ENCODE results near the gene SPTSSB. TPM values are rescaled to one million over a fixed set of nuclear protein-coding genes. Genes with fewer than 3 reads are reported as not detected.

The SPTSSB gene
- total and polyA plus RNA-seq, 2 experiments from 2014 or later, result not detected

DNA sequence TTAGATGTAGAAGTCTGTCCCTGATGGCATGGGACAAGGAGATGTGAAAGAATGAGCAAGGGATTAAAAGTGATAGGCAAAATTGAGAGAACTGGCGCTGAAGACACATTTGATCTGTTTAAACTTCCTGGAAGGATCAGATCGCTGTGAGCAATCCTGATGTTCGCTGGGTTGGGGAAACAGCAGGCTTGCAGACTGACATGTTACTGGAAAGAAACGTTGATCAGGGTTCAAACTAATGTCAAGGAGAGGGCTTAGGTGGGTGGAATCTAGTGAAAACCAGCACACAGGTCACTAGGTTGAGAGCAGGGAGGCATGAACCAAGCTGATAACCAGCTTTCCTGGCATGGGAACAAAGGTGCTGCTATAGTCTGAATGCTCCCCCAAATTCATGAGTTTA lies 34.5 kb upstream of the SPTSSB start:
- no peaks in the 10 kb centered on the region for H3K4me1 ChIP-seq (ENCODE audit: insufficient read depth)
- H3K79me2 ChIP-seq (ENCODE audit: insufficient read depth), result no peaks in the 10 kb centered on the region
- no peak overlapping the region for H3K4me3 ChIP-seq
- no peak for TF ChIP-seq EZH2phosphoT487 (IDR thresholded peaks at IDR 0.05; ENCODE audit: insufficient read depth, low read depth)
- TF ChIP-seq EZH2 (IDR thresholded peaks at IDR 0.05; ENCODE audit: insufficient read depth, poor library complexity, severe bottlenecking), result no peak
- H3K9ac ChIP-seq, result no peak overlapping the region
- no peaks in the 10 kb centered on the region for H4K20me1 ChIP-seq (ENCODE audit: insufficient read depth)
- no peaks in the 10 kb centered on the region for H3K9me3 ChIP-seq (ENCODE audit: low read depth)
- H3F3A ChIP-seq (ENCODE audit: insufficient read depth), result no peaks in the 10 kb centered on the region
- no peak for DNase-seq
- no peak overlapping the region for H3K4me2 ChIP-seq (ENCODE audit: unreplicated experiment)
- H3K27me3 ChIP-seq (replicated peaks; ENCODE audit: insufficient read depth), result peaks cover 12% of the 10 kb centered on the region; the same call in 1 of the 2 replicates
- in situ Hi-C loops (cut with MboI), result loop anchor here (25.0 kb wide), 1 partner anchor 444 kb away; no protein-coding TSS in a partner anchor
- no peak overlapping the region for H3K27ac ChIP-seq
- H3K36me3 ChIP-seq (ENCODE audit: low read depth), result no peaks in the 10 kb centered on the region
- WGBS, 2 experiments (ENCODE audit: low coverage in 1 of 2, low lambda C conversion rate in 2 of 2, missing lambda C conversion rate in 2 of 2), result 79 to 81% methylated on average over 4 of the region's 4 CpGs
- H2AFZ ChIP-seq, result no peak overlapping the region
- no peaks in the 10 kb centered on the region for H3K9me2 ChIP-seq (ENCODE audit: insufficient read depth)

DNA sequence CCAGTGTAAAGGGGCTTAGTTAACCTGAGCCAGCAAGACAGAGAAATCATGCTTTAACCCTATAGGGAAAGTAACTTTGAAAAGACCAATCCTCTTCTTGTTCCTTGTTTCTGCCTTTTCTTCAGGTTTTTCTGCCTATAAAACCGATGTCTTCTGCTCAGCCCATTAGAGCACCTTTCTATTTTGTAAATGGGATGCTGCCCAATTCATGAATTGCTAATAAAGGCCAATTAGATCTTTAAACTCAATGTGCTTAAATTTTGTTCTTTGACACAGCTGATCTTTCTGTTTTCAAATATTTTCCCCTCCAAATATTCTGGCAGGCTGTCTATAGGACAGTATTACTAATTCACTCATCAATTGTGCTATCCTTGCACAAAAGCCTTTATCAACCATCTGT lies 33.8 kb upstream of the SPTSSB start:
- peaks cover 12% of the 10 kb centered on the region; the same call in 1 of the 2 replicates for H3K27me3 ChIP-seq (replicated peaks; ENCODE audit: insufficient read depth)
- H3K4me3 ChIP-seq, result no peak overlapping the region
- in situ Hi-C loops (cut with MboI), result loop anchor here (25.0 kb wide), 1 partner anchor 443 kb away; no protein-coding TSS in a partner anchor
- TF ChIP-seq EZH2 (IDR thresholded peaks at IDR 0.05; ENCODE audit: insufficient read depth, poor library complexity, severe bottlenecking) (no peak), EZH2phosphoT487 (IDR thresholded peaks at IDR 0.05; ENCODE audit: insufficient read depth, low read depth) (no peak)
- no peaks in the 10 kb centered on the region for H3K79me2 ChIP-seq (ENCODE audit: insufficient read depth)
- no peak overlapping the region for H3K4me2 ChIP-seq (ENCODE audit: unreplicated experiment)
- no peaks in the 10 kb centered on the region for H3K36me3 ChIP-seq (ENCODE audit: low read depth)
- 54 to 63% methylated on average over 1 of the region's 1 CpG for WGBS, 2 experiments (ENCODE audit: low coverage in 1 of 2, low lambda C conversion rate in 2 of 2, missing lambda C conversion rate in 2 of 2)
- H3K27ac ChIP-seq, result no peak overlapping the region
- H3K9me2 ChIP-seq (ENCODE audit: insufficient read depth), result no peaks in the 10 kb centered on the region
- H3F3A ChIP-seq (ENCODE audit: insufficient read depth), result no peaks in the 10 kb centered on the region
- H3K9me3 ChIP-seq (ENCODE audit: low read depth), result no peaks in the 10 kb centered on the region
- H4K20me1 ChIP-seq (ENCODE audit: insufficient read depth), result no peaks in the 10 kb centered on the region
- H2AFZ ChIP-seq, result no peak overlapping the region
- no peak overlapping the region for H3K9ac ChIP-seq
- no peaks in the 10 kb centered on the region for H3K4me1 ChIP-seq (ENCODE audit: insufficient read depth)
- no peak for DNase-seq

GRCh38 chr3:161403251-161403650 lies 31.9 kb upstream of the SPTSSB start:
- H3K4me3 ChIP-seq, result no peak overlapping the region
- peaks cover 12% of the 10 kb centered on the region; the same call in 1 of the 2 replicates for H3K27me3 ChIP-seq (replicated peaks; ENCODE audit: insufficient read depth)
- H3K36me3 ChIP-seq (ENCODE audit: low read depth), result no peaks in the 10 kb centered on the region
- in situ Hi-C loops (cut with MboI), result loop anchor here (25.0 kb wide), 1 partner anchor 441 kb away; no protein-coding TSS in a partner anchor
- no peaks in the 10 kb centered on the region for H3K79me2 ChIP-seq (ENCODE audit: insufficient read depth)
- H2AFZ ChIP-seq, result no peak overlapping the region
- H4K20me1 ChIP-seq (ENCODE audit: insufficient read depth), result no peaks in the 10 kb centered on the region
- no peaks in the 10 kb centered on the region for H3F3A ChIP-seq (ENCODE audit: insufficient read depth)
- no peaks in the 10 kb centered on the region for H3K4me1 ChIP-seq (ENCODE audit: insufficient read depth)
- no peak for TF ChIP-seq EZH2 (IDR thresholded peaks at IDR 0.05; ENCODE audit: insufficient read depth, poor library complexity, severe bottlenecking)
- no peak for TF ChIP-seq EZH2phosphoT487 (IDR thresholded peaks at IDR 0.05; ENCODE audit: insufficient read depth, low read depth)
- H3K9ac ChIP-seq, result no peak overlapping the region
- H3K9me3 ChIP-seq (ENCODE audit: low read depth), result no peaks in the 10 kb centered on the region
- H3K4me2 ChIP-seq (ENCODE audit: unreplicated experiment), result no peak overlapping the region
- DNase-seq, result peak; percentile 44
- H3K27ac ChIP-seq, result no peak overlapping the region
- H3K9me2 ChIP-seq (ENCODE audit: insufficient read depth), result no peaks in the 10 kb centered on the region

DNA sequence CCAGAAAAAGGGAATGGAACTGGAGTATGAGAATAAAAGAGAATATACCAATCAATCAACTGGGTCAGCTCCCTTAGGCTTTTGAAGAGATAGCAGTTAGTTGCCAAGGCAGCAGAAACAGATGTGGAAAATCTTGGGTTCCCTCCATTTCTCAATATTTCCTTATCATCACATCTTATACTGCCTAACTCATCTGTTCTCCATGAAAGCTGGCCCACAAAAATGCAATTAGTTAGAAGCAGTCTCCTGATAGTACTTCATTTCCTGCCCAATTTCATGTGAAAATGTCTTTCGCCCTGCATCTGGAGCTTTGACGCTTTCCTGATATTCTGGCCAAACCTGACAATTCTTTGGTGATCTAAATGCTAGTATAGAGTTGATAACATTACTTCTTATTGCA lies 30.1 kb upstream of the SPTSSB start:
- in situ Hi-C loops (cut with MboI), result loop anchor here (25.0 kb wide), 1 partner anchor 439 kb away; no protein-coding TSS in a partner anchor
- DNase-seq, result no peak
- no peaks in the 10 kb centered on the region for H3K9me2 ChIP-seq (ENCODE audit: insufficient read depth)

More for the DNA sequence above, 30.1 kb upstream of the SPTSSB start:
- no peaks in the 10 kb centered on the region for H3K9me3 ChIP-seq (ENCODE audit: low read depth)
- TF ChIP-seq EZH2phosphoT487 (IDR thresholded peaks at IDR 0.05; ENCODE audit: insufficient read depth, low read depth) (no peak), EZH2 (IDR thresholded peaks at IDR 0.05; ENCODE audit: insufficient read depth, poor library complexity, severe bottlenecking) (no peak)
- H3F3A ChIP-seq (ENCODE audit: insufficient read depth), result no peaks in the 10 kb centered on the region
- H3K9ac ChIP-seq, result no peak overlapping the region
- H3K27ac ChIP-seq, result no peak overlapping the region
- H2AFZ ChIP-seq, result no peak overlapping the region
- no peak overlapping the region for H3K4me2 ChIP-seq (ENCODE audit: unreplicated experiment)
- no peaks in the 10 kb centered on the region for H4K20me1 ChIP-seq (ENCODE audit: insufficient read depth)
- no peaks in the 10 kb centered on the region for H3K4me1 ChIP-seq (ENCODE audit: insufficient read depth)
- no peak overlapping the region for H3K4me3 ChIP-seq
- H3K79me2 ChIP-seq (ENCODE audit: insufficient read depth), result no peaks in the 10 kb centered on the region
- no peaks in the 10 kb centered on the region for H3K36me3 ChIP-seq (ENCODE audit: low read depth)
- WGBS, 2 experiments (ENCODE audit: low coverage in 1 of 2, low lambda C conversion rate in 2 of 2, missing lambda C conversion rate in 2 of 2), result 28 to 32% methylated on average over 2 of the region's 2 CpGs
- peaks cover 8% of the 10 kb centered on the region; the same call in 1 of the 2 replicates for H3K27me3 ChIP-seq (replicated peaks; ENCODE audit: insufficient read depth)

Measured in GM23248 (cell line).